HG03378 (cell line): Measurements from ENCODE around the gene ID3.

Experiments
- ATAC-seq: cut with Tn5 transposase; IDR thresholded peaks from one replicate; pipeline ENCODE4 v1.9.1; 2021; ENCODE audit warnings: mild to moderate bottlenecking, moderate library complexity; ENCODE audit not compliant: unreplicated experiment

ID3 gene

DNA sequence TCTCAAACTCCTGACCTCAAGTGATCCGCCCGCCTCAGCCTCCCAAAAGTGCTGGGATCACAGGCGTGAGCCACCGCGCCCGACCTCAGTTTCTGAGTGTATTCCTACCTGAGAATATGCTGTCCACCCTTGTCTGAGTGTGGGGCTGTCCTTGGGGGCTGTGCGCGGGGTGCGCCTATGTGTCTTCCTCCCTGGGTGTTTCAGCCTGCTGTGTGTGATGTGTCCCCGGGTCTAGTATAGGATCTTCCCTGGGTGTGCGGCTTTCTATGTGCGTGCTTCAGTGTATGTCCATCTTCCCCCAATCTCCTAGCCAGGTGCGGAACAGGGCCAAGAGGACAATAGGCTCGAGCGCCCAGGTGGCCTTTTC, 8.3 kb upstream of the ID3 start:
- no peak for ATAC-seq

DNA sequence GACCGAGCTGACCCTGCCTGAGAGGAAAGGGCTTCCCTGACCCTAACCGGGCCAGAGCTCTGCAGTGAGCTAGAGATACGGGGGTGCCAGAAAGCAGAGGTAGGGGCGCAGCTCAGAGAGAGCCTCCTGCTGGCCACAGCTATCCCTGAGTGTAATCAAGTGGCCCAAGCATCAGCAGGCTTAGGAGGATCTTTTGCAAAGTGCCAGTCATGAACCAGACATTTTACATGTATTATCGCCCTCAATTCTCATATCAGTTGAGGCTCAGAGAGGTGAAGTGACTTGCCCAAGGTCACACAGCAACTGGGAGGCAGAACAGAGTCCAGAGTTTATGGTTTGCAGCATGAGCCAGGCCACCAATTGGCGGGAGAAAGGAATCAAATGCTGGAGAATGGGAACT, 7.0 kb upstream of the ID3 start:
- ATAC-seq, result no peak

DNA sequence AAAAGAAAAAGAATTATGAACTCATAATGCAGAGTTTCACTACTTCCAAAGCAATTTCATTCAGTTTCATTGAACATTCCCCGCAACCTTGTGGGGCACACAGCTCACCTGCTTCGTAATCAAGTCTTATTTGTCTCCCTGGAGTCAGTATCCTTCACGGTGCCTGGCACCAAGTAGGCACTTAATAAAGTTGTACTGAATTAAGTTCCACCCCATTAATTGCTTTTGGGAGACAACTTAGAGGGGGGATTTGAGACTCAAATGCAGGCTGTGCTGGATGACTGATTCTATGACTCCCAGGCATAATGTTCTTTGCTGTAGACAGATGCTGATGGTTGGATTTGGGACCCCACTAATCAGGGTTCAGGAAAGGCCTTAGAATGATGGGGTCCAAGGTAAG, 6.5 kb upstream of the ID3 start:
- no peak for ATAC-seq

DNA sequence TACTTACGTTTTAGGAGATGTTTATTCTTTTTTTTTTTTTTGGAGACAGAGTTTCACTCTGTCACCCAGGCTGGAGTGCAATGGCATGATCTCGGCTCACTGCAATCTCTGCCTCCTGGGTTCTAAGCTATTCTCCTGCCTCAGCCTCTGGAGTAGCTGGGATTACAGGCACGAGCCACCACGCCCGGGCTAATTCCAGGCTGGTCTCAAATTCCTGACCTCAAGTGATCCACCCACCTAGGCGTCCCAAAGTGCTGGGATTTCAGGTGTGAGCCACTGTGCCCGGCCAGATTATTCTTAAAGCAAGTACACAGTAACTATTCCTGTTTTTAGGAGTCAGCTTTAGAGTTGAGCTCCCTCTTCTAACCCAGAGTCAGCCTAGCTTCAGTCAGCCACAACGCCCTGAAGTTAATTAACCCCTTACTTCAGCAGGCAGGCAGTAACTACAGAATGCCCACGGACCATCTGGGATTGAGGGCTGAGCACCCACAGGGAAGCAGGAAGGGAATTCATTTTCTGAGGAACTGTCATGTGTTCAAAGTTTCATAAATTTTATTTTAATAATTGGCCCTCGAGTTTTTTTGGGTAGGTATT, 5.3 kb upstream of the ID3 start:
- no peak for ATAC-seq

DNA sequence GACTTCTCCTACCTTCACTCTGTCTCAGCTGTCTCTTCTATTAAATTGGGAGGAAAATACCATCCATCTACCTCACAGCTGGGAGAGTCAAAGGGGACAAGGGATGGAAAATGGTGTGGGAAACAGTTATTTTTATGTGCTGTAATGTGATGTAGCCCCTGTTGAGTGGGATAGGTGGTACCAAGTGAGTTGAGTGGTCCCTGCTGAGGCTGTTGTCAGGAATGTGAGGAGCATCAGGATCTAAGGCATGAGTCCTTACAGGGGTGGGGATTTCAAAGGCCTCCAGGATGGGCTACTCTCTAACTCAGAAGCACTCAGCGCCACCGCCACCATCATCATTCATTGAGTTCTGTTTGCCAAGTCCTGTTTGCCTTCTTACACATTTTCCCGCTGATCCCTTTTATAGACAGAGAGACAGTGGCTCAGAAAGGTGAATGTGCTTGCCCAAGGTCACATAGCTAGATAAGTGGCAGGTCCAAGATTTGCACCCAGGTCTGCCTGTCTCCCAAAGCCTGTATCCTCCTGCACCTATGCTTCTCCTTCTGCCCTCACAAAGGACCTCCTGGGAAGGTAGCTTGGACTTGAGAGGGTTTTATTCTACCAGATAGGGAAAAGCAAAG, 4.6 kb upstream of the ID3 start:
- ATAC-seq, result no peak

DNA sequence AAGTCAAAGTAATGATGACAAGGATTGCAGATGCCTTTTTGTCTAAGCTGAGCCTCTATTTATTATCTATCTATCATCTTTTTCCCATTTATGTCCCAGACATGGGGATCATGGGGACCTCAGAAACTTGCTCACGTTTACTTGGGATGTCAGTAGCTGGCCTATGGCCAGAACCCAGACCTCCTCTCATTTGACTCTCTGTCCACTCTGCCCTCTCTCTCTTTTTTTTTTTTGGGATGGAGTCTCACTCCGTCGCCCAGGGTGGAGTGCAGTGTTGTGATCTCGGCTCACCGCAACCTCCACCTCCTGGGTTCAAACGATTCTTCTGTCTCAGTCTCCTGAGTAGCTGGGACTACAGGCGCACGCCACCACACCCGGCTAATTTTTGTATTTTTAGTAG, 3.7 kb upstream of the ID3 start:
- ATAC-seq, result no peak

DNA sequence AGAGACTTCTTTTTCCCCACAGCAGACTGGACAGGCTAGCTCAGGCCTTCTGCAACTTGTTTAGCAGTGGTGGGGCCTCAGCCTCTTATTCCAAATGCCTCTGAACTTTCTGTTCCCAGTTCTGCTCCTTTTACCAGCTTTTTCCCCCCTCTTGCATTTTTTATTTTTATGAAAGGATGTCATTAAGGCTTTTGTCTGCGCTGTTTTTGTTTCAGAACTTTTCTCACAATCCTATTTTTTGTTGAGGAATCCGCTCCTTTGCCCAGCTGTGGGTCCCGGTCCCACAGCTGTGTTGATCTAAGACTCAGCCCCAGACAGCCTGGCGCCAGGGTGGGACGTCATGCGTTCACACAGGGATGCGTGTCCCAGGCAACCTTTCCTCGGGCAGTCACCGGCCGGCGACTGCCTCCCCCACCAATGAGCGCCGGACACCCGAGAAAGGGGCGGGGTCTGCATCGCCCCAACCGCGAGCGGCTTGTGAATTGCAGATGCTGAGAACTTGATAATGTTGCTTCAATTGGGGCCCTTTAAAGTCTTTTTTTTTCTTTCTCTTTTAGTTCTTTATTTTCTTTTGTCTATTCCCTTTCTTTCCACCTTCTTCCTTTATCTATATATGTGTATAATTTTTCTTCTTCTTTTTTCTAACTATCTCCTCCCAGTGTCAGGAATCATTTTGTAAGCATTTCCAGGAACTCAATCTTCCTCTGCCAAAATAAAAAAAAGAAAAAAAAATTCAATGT, 3.0 kb upstream of the ID3 start:
- ATAC-seq, result no peak

DNA sequence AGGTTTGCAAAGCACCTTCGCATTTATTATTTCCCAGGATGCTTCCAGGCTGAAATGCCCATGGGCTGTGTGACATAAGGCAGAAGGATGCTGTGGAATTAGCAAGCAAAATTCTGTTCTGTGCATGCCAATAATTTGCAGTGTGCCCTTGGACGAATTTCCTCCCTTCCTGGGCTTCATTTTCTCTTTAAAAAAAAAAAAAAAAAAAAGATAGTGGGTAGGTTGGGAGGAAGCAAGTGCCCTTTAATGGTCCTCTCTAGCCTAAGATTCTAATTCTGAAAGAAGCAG, 2.5 kb upstream of the ID3 start:
- no peak for ATAC-seq

DNA sequence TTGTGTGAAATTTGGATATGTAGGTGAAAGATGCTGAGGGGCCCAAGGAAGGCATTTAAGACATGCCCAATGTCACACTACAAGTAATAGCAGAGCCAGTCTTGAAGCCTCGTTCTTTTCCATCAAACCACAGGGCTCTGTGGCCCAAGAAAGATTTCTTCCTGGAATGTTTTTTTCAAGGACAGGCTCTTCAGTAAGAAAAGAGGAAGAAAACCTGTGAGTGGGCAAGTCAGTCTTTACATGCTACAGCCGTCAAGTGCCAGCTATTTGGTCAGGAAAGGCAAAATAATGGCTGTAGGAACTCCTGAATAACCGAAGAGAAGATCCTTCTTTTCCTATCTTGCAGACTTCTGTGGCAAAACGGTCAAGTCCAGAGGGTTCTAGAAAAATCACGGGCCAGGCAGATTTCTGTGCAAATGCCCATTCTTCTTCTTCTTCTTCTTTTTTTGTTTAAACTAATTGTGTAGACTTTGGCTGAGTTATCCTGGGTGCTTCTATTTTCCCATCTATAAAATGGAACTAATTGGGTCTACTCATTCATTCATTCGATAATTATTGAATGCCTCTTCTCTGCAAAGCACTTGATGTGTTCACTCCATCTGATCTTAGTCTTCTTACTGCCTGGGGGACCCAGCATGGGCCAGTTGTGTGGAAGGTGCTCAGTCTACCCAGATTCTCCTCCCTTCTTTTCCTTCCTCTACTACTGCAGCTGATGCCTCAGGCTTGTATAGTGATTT, 1.9 kb upstream of the ID3 start:
- no peak for ATAC-seq

DNA sequence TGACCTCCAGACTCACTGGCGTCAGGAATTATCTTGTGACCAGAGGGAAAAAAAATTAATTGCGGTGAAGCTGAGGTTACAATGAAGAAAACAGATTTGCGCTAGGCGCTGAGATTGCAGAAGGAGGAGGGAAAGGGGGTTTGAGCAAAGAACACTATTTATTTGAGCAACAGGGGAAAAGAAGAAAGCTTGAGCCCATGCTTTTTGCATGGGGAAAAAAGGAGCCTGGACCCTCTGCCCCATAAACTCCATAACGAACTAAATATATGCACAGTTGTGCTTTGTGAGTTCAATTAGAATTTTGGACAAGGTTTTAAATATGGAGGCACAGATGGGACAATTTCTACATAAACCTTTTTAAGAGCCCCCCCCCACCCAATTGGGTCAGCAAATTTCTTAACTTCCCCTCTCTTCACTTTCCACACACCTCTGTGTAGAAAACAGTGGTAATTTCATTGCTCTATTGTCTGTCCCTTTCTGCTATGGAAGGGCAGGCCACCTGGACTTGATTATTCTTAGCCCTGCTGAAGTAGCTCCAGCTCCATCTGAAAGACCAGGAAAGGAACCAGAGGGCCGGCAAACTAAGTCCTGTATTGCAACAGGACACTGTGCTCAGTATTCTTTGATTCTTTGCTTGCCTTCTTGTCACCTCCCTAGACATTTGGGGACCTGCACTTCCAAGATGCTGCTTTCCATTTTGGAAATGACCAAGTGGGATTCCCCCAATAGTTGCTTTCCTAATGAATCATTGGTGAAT, 862 bp upstream of the ID3 start:
- ATAC-seq, result no peak

DNA sequence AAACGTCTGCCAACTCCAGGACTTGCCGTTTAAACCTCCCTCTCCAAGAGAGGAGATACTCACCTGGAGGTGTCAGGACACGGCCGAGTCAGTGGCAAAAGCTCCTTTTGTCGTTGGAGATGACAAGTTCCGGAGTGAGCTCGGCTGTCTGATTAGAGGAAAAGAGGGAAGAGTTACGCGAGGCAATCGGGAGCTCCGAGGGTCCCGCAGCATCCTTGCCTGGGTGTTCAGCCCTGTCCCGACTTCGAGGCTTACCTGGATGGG, 497 bp downstream of the ID3 start:
- ATAC-seq, result no peak

DNA sequence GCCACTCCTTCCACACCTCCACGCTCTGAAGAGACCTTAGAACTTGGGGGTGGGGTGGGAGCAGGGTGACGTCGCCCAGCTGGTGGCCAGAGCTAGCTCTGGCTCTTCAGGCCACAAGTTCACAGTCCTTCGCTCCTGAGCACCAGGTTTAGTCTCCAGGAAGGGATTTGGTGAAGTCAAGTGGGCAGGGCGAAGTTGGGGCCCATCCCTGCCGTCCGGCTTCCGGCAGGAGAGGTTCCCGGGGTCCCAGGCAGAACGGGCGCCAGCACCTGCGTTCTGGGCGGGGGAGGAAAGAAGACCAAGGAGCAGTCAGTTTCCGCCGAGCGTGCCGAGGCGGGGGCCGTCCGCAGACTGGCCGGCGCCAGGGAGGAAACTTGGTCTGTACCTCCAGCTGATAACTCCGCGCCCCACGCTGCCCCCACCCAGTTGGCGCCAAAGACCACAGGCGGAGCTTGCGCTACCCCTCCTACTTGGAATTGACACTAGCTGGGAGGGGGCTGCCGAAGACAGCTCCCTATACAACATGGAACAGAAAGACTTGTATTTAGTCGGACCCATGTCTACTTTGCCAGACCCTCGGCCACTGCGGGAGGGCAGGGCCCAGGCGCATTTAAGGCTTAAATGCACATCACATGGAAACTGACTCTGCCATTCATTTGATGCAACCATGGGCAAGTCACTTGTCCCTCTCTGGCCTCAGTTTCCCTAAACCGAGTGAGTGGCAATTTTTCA, 995 bp downstream of the ID3 start:
- ATAC-seq, result no peak

DNA sequence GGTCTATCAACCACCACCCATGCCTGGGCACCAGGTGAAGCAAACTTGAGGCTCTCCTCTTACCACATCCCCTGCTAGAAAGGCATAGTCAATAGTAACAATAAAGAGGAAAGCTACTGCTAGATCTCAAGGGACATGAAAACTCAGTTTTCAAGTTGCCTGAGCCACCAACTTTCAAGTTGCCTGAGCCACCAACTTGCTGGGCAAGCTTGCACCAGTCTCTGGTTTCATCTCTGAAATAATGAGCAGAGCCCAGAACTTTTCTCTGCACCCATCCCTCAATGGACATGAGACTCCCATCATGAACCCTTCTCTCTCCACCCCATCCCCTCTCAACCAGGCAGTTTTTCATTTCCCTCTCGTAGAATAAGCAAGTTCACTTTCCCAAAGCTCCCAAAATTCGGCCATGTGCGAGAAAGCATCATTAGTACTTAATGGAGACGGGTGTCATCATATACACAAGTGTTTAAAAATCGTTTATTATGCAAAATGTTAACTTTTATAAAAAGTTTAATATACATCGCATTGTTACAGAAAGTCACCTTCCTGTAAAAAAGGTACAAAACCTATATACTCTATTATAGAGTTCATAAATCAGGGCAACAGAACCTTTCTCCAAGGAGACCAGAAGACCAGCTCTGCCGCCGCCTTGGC, 1.7 kb downstream of the ID3 start:
- ATAC-seq, result no peak

DNA sequence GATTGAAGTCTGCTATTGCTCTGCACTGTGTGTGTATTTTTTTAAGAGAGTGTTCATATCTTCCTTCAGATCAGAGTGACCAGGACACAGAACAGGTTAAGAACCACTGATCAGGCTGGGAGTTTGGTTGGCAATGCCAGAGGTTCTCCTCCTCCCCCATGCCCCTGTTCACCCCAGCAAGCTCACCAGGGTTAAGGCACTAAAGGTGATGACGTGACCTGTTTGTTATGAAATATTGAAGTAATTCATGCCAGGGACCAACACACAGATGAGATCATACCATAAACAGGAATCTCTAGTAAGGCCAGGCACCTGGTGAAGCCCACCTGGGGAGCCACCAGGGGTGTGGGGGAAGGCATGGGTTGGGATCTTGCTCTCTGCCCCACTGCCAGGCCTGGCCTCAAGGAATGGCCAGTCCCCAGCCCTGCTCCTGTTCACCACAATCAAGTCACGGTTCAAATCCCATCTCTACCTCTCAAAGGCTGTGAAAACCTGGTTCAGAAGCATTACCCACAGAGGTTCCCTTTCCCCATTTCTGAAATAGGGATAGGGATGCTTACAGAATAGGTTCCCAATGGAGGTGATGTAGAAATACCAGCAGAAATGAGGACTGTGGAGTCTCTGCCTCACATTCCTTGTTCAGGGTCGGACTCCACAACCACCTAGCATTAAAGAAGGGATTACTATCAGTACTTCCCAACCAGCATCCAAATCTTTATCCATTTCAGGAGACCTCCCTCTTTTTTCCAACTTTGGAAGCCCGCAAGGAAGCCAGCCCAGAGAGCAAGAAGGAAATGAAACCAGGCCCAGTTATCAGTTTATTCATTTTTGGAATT, 2.4 kb downstream of the ID3 start:
- ATAC-seq, result no peak

DNA sequence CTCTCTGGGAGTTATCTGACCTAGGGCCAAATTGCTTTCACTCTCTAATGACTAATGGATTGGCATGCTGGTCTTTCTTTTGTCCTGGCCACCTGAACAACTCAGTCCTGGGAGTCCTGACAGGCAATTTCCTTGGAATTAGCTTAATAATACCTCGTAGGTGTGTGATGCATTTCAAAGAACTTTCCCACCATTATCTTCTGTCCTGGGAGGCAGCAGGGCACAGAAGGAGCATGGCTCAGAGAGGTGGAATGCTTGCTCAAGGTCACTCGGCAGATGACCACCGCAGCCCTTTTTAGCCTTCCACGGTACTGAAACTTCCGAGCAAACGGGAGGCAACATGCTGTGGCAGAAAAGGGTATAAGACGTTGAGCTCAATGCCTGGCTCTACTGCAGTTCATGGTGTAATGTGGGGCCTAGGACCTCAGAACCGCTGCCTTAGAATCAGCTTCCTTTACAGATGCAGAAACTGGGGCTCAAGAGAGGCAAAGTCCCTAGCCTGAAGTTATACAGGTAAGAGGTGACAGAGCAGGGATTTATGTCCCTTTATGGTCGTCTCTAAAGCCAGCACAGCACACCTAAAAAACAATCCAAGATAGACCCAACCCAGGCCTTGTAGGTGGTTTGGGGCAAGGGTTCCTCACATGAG, 3.2 kb downstream of the ID3 start:
- no peak for ATAC-seq

DNA sequence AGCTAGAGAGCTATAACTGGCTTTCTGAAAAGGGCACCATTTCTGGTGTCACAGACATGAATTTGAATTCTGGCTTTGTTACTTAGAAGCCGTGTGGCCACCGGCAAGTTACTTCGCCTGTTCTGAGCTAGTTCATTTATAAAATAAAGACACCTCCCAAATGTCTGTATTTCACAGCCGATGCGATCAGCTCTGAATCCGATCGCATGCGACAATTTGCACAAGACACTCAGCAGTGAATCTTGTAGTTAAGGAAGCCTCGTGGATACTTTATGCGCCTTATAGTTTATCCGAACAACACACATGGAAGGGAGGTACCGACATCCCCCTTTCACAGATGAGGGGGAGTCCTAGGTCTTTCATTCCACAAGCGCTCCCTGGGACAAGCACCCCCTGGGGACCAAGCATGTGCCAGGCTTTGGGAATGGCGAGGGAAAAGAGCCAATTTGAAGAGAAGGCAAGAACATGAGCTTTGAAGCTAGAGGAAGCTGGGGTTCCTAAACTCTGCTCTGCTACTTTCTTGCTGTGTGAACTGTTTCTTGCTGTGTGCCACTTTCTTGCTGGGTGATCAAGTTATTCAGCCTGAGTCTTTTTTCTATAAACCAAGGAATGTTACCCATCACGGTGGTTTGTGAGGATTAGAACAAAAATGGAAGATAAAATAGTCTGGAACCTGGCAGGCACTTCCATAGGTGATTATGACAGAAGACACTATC, 3.9 kb downstream of the ID3 start:
- ATAC-seq, result no peak

DNA sequence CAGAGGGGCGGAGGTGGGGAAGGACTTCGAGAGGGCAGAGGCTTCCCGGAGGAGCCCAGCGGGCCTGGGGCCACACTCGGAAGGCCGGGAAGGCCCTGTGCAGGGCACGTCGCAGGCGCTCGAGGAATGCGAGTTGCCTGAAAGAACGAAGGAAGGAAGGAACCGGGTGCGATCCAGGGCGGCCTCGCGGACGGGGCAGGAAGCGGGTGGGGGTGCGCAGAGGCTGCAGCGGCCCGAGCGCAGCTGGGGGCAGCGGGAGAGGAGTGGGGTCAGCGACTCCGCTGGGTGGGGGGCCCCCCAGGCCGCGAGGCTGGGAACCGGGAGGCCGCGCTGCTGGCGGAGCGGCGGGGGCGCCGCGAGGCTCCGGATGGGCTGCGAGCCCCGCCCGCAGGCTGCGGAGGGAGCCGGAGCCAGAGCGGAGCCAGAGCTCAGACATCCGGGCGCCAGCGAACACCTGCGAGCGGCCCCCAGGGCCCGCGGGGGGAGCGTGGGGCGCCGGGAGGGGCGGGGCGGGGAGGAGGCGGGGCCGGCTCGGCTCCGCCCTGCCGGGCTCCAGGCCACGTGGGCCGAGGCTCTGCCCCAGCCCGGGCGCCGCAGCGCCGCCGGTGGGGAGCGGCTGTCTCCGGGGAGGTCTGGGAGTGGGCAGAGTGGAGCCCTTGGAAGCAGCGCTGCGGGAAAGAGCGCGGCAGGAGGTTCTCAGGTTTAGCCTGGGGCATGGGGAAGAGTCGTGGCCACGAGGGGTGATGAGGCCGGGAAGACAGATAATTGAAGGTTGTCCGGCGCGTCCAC, 4.6 kb downstream of the ID3 start:
- ATAC-seq, result no peak

DNA sequence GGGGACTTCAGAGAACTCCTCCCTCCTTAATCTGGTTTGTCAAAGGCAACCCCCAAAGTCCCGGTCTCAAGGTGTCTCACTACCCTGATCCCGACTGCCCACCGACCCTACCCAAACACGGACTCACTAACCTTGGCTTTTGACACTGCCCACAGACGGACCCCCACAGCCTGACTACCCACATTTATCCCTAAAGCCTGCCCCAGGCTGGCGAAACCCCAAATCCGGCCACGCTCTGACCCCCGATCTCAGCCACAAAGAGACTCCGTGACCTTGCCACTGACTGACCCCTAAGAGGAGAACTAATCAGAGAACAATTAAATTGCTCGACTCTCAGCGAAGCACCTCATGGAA, 5.2 kb downstream of the ID3 start:
- no peak for ATAC-seq
